22Rv1 (cell line): ENCODE measurements around the gene NHEJ1.

ENCODE experiments used
- H3K27ac ChIP-seq: fragments of 450-650 bp; 2 replicates; pipeline ENCODE4 v1.5.1; 2017
- ZFX ChIP-seq: fragments of 450-650 bp; IDR thresholded peaks from 2 replicates; pipeline ENCODE4 v1.6.1; 2017; ENCODE audit warnings: antibody characterized with exemption, borderline replicate concordance
- TF ChIP-seq, protein P1 (sequence below): fragments of 450-650 bp; IDR thresholded peaks from 2 replicates; pipeline ENCODE4 v1.5.1; 2017; ENCODE audit warnings: mild to moderate bottlenecking

The NHEJ1 gene

DNA sequence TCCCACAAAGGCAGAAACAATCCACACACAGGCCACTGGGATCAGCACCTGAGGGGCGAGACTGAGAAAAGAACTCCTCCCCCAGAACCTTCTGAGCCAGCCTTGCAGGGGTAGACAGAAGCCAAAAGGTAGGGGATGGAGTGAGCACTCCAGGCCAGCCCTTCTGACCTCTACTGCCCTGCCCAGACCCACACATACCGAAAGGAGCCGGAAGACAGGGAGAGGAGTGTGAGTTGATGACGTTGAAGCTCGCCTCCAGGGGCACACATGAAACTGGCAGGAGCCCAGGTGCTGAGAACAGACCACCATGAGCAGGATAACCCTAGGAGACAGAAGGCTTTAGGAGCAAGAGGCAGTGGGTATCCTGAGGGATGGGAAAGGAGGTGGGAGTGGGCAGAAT lies 7.4 kb upstream of the NHEJ1 start:
- TF ChIP-seq, protein P1, sequence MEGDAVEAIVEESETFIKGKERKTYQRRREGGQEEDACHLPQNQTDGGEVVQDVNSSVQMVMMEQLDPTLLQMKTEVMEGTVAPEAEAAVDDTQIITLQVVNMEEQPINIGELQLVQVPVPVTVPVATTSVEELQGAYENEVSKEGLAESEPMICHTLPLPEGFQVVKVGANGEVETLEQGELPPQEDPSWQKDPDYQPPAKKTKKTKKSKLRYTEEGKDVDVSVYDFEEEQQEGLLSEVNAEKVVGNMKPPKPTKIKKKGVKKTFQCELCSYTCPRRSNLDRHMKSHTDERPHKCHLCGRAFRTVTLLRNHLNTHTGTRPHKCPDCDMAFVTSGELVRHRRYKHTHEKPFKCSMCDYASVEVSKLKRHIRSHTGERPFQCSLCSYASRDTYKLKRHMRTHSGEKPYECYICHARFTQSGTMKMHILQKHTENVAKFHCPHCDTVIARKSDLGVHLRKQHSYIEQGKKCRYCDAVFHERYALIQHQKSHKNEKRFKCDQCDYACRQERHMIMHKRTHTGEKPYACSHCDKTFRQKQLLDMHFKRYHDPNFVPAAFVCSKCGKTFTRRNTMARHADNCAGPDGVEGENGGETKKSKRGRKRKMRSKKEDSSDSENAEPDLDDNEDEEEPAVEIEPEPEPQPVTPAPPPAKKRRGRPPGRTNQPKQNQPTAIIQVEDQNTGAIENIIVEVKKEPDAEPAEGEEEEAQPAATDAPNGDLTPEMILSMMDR: no peak
- no peak for TF ChIP-seq ZFX
- H3K27ac ChIP-seq: no peak overlapping the region

DNA sequence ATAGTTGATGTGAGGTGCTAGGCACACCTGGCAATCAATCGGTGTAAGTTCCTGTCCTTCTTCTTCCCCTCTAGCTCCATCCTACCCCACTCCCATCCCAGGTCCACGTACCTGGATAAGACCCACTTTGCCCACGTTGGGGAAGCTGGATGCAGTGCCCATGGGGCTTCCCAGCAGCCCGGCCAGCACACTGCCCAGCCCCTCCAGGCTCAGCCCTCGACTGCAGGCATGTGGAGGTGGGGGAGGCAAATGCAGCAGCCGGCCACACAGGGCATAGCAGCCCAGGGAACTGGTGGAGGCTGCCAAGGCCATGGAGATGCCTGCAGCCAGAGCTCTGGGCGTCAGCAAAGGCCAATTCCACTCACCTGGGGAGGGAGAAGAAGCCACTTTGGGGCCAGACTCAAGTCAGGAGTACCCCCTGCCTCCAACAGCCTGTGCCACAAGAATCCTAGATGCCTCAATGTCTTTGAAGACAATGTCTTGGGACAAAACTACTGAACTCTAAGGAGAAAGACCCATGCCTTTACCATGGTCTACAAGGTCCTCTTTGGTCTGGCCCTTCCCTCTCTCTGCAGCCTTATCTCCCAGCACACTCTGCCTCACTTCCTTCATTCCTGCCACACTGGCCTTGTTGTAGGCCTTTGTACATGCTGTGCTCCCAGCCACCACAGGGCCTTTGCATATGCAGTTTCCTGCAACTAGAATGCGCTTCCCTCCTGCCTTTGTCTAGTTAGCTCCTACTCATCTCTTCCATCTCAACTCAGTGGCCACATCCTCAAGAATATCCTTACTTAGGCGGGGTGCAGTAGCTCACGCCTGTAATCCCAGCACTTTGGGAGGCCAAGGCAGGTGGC lies 4.7 kb upstream of the NHEJ1 start:
- TF ChIP-seq, protein P1: no peak
- no peak for TF ChIP-seq ZFX
- no peak overlapping the region for H3K27ac ChIP-seq

DNA sequence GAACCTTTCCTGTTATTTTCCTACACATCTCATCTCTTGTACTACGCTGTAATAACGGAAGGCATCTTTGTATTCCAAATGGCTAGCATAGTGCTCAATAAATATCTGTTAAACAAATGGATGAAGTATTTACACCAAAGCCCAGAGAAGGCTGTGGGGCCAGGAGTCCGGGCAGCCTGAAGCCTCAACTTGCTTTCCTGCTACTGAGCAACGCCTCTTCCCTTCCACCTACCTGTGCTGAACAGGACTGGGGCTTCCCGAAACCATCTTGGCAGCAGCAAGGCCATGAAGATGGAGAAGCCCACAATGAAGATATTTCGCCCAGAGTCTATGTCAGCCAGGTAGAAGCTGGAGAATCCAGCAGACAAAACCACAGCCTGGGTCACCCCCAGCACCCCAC lies 2.5 kb upstream of the NHEJ1 start:
- TF ChIP-seq ZFX: no peak
- TF ChIP-seq, protein P1: no peak
- H3K27ac ChIP-seq: no peak overlapping the region

DNA sequence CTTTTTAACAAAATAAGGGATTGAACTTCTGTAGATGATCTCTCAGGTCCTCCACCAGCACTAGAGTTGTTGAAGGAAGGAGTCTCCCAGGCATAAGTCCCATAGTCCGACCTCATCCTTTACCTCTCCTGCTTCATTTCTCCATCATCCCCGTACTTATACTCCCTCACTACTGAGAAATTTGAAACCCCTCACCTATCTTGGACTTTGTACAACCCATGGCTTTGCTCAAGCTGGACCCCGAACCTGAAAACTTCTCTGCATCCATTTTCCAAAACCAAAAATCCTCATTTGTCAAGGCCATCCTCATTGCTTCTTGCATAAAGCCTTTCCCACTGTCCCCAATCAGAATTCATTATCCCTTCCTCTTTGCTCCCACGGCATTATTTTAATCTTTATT lies 482 bp upstream of the NHEJ1 start:
- TF ChIP-seq, protein P1: no peak
- no peak for TF ChIP-seq ZFX
- H3K27ac ChIP-seq: peak overlapping the region; percentile 85

DNA sequence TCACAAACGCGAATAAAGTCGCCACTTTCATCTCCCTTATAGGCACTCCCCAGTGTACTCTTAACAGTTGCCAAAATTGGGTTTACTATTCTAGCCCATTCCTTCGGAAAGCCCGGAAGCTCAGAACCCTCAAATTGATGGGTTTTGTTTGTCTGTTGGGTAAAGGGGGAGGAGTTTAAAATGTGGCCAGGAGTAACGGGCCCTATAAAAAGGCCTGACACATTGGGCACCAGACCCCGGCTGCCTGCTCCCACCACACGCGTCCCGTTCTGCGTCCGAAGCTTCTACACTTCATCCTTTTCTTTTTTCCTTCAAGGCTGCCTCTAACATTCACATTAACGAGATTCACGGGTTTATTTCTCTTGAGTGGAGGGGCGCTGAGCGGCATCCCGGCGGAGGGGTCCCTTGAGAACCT lies 837 bp downstream of the NHEJ1 start:
- peak overlapping the region; percentile 85 for H3K27ac ChIP-seq
- TF ChIP-seq, protein P1: no peak
- TF ChIP-seq ZFX: no peak

DNA sequence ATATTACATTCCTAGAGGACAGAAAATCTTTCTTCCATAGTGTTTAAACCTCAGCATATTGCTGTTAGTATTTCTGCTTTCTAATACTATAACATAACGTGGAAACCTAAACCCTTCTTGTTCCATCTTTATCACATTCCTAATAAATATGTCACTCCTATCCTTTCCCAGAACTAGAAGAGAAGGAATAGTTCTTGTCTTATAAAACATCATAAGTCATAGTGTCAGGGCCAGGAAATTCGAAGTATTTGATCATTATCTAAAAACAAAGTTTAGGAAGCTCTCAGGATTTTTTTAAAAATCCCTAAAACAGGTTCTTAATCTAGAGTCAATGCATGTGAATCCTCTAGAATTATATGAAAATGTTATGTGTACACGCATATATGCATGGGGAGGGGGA lies 2.0 kb downstream of the NHEJ1 start:
- no peak overlapping the region for H3K27ac ChIP-seq
- no peak for TF ChIP-seq ZFX
- TF ChIP-seq, protein P1: no peak

GRCh38 chr2:219158025-219158424 lies 2.6 kb downstream of the NHEJ1 start:
- TF ChIP-seq, protein P1: no peak
- no peak for TF ChIP-seq ZFX
- H3K27ac ChIP-seq: no peak overlapping the region
